ENCODE data around the gene SIL1.
"Not testable (repeated sequence)": the region's sequence is repeated elsewhere in the genome, so short reads cannot be mapped to it uniquely, and the experiment has no call there.

SIL1 gene

DNA sequence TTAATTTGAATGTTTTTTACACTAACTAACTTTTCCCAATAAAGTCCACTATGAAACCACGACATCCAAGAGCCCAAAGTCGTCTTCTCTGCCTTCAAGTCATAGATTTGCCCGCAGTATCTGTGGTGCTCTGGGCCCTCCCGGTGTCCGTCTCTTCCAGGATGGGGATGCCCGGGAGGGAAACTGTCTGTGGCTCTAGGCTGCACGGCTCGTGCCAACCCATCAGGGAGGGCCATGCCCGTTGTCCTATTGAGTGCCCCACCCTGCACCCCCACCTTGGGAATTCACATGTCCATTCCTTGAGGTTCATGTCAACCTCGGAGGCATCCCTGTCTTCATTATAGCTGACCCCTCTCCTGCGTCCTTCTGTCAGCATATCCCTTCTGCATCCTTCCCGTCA, 263.2 kb downstream of the SIL1 start:
- no peak for DNase-seq

DNA sequence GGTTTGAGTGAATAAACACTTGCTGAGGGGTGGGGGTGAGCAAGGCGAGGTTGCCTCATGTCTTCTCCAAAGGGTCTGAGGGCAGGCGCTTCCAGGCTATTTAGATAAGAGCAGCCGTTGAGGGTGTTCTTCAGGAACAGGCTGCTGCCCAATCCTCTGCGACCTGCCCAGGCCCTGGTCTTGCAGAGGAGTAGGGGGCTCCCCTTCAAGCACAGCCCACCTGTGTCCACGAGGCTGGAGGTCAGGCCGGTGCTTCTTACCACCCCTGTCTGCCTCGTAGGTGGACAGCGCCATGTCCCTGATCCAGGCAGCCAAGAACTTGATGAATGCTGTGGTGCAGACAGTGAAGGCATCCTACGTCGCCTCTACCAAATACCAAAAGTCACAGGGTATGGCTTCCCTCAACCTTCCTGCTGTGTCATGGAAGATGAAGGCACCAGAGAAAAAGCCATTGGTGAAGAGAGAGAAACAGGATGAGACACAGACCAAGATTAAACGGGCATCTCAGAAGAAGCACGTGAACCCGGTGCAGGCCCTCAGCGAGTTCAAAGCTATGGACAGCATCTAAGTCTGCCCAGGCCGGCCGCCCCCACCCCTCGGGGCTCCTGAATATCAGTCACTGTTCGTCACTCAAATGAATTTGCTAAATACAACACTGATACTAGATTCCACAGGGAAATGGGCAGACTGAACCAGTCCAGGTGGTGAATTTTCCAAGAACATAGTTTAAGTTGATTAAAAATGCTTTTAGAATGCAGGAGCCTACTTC, 264.5 kb downstream of the SIL1 start:
- no peak for DNase-seq

DNA sequence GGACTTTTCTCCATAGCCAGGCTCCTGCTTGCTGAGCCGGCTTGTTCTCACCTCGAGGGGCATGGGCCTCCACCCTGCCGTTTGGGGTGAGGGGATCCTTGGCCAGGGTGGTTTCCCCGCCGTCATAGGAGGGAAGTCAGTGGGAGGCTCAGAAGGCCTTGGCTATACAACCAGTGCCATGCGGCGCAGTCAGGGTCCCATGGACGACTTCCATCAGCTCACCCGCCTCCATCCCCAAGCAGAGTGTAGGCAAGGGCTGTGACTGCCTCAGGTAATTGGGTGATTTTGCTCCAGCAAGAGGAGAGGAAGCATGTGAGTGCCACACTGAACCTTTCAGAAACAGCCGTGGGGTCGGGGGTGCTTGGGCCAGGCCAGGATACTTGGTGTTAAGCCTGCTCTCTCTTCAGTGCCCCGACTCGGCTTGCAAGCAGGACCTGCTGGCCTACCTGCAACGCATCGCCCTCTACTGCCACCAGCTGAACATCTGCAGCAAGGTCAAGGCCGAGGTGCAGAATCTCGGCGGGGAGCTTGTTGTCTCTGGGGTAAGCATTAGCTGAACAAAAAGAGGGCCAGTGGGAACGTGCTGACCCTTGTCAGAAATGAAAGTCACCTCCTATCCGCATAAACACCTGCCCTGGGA, 265.9 kb downstream of the SIL1 start:
- DNase-seq, result no peak

DNA sequence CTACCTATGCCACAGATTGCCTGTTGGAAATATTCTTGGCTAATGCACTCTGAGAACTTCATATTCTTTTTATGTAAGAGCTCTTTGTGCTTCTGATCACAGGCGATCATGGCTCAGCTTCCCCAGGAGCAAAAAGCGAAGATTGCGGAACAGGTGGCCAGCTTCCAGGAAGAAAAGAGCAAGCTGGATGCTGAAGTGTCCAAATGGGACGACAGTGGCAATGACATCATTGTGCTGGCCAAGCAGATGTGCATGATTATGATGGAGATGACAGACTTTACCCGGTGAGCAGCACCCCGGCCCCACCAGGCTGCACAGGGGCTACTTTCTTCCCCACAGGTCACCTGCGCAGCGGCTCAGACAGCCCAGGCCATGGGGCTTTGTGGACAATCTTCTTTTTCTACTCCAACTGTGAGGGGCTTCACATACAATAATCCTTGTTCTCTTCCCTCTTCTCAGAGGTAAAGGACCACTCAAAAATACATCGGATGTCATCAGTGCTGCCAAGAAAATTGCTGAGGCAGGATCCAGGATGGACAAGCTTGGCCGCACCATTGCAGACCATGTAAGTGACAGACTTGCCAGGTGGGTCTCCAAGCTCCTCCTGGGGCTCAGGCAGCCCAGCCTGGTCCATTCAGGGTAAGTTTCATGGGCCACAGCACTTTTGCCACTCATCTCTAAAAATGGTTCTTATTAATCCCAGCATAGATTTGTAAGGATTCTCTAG, 267.6 kb downstream of the SIL1 start:
- no peak for DNase-seq

DNA sequence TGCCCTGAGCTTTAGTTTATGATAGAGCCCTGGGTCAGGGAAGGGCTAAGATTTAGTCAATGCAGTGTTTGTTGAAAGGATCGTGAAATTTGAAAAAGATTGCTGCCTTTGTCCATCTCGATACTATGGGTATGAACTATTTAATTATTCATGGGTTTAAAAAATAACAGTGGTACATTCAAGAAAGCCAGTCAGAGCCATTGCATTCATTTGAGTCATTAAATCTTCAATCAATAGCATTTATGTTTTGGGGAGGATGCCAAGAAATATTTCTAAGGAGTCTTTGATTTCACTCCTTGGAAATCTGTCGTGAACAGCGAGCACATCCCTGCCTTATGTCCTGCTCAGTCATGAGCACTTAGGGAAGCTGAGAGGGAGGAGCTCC, 268.6 kb downstream of the SIL1 start:
- DNase-seq, result no peak

DNA sequence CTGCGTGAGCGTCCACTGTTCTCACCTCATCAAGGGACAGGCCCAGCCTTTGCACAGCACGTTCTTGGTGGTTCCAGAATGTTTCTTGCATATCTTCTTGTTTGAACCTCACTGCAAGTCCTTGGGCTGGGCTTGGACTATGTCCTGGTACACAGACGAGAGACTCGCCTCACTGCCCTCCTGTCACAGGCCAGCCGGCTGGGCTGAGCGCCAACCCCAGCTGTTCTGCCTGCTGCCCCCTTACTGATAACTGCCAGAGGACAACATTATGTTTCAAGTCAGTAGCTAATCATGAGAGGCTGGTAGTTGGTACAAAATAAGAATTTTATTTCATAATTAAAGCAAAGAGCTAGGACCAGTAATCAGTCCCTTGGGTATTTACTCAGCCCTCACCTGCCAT, 270.2 kb downstream of the SIL1 start:
- no peak for DNase-seq

DNA sequence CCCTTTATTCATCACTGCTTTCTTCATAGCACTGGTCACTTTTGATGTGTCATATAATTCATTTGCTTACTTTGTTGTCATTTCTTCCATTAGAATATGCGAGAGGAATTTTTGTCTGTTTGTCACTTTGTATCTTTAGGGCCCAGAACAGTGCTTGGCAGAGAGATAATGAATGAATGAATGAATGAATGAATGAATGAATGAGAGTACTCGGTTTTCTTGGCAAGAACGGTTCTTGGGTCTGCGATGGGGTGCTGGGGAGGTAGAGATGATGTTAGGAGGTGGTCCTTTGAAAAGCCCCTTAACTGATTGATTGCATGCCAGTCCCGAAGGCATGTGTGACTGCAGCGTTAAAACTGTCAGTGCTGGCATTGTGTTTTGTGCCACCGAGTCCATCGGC, 270.6 kb downstream of the SIL1 start:
- no peak for DNase-seq

DNA sequence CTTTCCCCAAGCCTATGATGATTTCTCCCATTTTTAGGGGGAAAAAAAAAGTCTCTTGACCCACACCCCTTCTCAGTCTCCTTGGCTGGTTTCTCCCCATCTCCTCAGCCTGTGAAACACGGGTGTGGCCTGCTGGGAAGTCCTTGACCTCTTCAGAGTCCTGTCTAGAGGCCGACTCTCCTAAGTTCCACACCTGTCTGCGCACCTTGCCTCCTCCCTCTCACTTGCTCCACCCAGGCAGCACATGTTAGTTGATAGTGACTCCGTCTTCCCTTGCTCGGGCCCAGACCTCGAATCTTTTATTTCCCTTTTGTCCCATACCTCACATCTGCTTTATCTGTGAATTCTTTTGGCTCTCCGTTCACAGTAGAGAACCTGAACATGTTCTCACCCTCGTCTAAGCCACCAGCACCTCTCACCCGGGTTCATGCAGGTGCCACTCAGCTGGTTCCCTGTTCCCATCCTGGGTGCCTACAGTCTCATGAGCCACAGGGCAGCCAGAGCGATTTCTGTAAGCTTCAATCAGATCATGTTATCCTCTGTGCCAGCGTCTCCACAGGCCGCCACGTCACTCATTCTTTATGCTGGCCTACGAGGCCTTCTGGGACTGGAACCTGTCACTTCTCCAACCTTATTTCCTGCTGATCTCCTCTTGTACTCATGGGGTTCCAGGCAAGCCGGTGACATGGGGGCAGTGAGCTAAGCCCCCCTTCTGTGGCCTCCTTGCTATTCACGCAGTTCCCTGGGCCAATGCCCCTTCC, 271.3 kb downstream of the SIL1 start:
- no peak for DNase-seq

DNA sequence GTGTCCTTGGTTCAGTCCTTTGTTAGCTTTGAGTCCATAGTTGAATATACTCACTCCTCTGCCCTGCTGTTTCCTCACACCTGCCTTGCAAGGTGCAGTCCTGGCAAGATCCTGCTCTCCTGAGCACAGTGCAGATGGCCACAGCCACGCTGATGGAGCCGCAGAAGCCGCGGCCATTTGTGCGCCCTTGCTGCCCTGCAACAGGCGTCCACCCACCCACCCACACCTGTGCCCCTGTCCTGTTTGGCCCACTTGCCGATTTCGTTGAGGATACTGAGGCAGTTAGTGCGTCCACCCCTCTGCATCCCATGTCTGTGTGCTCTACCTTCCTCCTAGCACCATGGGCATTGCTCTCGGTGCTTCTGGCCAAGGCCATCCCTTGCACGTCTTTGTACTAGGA, 271.9 kb downstream of the SIL1 start:
- DNase-seq, result no peak

DNA sequence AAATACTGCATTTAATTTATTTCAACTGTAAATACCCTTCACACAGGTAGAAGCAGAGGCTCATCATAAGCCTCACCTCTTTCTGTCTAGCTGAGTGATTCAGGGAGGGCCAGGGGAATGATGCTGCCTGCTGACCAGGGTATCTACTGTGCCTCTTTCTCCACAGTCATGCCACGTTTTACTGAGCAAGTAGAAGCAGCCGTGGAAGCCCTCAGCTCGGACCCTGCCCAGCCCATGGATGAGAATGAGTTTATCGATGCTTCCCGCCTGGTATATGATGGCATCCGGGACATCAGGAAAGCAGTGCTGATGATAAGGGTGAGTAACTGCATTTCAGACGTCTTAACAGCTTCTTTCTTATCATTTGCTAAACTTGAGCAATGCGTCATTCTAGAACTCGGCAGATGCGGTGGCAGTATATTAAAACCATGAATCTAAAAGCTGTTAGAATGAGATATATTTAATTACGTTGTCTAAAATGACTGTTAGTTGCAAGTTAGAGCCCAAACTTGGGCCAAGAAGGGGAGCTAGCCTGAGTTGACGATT, 273.0 kb downstream of the SIL1 start:
- no peak for DNase-seq

DNA sequence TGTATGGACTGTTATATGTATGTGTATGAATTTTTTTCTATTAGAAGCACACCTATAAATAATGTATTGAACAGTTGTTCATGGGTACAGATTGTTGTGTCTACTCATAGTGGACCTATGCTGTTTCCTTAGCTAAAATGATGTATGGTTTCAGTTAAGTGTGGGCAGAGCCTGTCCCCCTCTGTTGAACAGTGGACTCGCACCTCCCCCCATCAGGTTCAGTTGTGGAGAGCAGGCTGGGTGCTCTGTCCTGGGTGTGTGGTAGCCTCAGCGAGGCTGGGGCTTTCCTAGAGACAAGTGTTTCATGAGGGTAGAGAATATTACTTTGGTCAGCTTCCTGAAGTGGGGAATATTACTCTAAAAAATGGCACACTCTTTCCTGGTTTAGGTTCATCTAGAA, 275.7 kb downstream of the SIL1 start:
- no peak for DNase-seq

DNA sequence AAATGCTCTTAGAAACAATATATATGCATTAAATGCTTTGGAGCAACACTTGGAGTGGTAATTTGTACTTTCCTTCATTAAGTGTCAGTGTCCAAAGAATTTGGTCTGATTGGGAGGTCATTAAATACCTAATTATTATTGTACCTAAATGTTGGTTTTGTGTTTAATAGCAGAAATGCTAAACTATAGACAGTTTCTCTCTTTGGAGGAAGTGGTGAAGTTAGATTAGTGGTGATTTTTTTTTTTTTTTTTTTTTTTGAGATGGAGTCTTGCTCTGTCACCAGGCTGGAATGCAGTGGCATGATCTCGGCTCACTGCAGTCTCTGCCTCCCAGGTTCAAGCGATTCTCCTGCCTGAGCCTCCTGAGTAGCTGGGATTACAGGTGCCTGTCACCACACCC, 276.8 kb downstream of the SIL1 start:
- DNase-seq, result not testable (repeated sequence)

DNA sequence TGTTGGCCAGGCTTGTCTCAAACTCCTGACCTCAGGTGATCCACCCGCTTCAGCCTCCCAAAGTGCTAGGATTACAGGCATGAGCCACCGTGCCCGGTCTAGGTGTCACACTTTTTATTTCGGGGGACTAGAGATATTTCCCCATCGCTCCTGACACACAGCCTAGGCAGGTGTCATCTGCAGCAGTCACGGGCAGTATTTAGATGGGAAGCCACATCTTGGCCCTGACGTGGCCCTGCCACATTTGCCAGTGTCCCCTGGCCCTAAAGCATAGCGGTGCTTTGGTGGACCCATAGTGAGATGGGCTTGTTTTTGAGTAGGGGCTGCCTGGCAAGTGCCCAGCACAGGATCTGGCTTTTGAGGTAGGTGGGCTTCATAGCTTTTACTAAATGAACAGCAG, 278.0 kb downstream of the SIL1 start:
- no peak for DNase-seq

DNA sequence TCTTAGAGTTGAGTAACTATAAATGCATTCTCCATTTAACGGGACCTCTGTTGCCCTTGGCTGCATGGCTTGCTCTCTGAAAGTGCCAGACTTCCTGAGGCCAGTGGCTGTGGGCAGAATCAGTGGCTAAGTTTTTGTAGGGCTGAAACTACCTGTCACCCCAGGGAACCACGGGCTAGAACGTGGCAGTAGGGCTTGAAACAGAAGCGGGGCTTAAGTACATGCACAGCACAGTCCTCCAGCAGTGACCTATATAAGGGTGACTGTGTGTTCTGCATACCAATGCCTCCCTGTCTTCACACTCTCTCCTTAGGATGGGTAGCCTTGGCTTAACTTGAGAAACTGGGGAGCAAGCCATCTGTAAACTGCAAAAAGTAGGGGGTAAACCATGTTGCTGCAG, 279.5 kb downstream of the SIL1 start:
- DNase-seq, result no peak

DNA sequence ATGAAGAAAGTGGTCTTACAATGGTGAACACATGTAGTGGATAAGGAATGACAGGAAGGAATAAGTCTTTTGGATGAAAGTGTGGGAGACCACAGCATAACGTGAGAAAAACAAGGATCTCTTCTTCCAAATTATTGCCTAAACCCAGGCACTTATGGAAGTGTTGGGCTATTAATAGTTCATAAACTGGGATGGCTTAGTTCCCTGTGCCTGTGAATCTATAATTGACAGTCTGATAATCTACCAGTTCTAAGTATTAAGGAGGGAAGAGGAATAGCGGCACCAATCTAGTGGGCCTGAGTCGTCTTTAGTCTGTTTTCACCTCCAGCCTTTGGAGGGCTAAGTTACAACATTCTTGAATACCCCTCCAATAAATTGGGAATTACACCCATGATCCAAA, 283.8 kb downstream of the SIL1 start:
- DNase-seq, result no peak

DNA sequence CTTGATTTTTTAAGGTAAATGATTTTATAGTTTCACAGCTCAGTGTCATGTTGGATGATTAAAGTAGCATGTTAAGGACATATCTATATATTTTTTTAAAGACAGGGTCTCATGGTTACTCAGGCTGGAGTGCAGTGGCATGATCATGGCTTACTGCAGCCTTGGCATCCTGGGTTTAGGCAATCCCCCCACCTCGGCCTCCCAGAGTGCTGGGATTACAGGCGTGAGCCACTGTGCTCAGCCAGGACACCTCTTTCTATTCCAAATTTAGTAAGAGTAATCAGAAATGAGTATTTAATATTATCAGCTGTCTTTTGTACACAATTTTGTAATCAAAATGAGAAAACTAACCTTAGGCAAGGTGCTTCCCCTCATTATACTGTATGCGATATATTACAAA, 284.4 kb downstream of the SIL1 start:
- no peak for DNase-seq

DNA sequence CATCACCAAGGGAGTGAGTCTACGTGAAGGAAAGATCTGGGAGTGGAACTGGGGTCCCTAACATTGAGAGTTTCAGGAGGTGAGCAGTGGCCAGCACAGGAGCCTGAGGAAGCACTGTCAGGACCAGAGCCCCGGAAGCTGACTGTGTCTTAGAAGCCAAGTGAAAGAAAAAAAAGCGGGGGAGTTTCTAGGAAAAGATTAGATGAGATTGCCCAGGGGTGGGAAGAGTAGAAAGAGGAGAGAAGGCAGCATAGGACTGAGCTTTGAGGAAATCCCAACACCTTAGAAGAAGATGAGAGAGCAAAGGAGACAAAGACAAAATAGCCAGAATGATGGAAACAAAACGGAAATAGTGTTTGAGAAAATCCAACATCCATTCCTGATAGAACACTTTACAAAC, 286.1 kb downstream of the SIL1 start:
- no peak for DNase-seq

DNA sequence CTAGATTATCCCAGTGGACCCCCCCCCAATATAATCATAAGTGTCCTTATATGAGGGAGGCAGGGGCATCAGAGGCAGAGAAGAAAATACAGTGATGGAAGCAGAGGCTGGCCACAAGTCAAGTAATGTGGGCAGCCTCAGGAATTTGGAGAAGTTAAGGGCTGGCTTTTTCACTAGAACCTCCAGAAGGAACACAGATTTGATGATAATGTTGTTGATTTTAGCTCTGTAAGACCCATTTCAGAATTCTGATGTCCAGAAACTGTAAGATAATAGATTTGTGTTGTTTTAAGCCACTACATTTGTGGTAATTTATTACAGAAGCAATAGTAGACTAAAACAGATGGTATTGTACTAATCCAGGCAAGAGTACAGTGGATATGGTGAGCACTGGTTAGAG, 286.7 kb downstream of the SIL1 start:
- no peak for DNase-seq

DNA sequence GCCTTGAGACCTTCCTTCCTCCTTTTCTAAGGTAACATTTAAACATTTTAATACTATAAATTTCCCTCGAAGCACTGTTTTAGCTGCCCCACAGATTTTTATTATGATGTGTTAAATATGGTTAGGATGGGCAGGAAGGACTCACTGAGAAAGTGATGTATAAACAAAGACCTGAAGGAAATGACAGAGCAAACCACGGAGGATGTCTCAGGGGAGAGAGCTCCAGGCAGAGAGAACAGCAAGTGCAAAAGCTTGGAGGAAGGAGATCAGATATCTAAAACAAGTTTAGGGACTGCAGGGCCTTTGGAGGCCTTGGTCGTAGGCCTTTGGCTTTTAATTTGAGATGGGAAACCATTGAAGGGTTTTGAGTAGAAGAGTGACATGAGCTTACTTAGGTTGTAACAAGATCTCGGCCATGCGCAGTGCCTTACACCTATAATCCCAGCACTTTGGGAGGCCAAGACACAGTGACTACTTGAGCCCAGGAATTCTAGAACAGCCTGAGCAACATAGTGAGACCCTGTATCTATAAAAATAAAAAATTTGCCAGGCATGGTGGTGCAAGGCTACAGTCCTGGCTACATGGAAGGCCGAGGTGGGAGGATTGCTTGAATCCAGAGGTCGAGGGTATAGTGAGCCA, 287.5 kb downstream of the SIL1 start:
- DNase-seq, result no peak

DNA sequence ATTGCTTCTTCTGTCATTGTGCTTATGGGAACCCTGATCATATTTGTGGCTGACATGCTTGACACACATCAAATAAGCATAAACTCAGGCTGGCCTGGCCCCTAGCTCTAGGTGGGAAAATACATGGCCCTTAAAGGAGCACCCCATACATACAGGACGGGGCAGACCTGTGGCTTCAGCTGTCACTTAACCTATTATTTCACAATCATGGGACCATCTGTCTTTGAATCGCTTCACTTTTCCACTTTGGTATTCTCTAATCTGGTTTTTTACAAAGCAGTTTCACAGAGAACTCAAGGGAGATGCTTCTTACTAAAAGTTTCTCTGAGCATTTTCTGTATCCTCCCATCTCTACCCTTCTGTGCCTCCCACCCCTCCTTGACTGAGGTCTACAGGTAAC, 288.4 kb downstream of the SIL1 start:
- no peak for DNase-seq

DNA sequence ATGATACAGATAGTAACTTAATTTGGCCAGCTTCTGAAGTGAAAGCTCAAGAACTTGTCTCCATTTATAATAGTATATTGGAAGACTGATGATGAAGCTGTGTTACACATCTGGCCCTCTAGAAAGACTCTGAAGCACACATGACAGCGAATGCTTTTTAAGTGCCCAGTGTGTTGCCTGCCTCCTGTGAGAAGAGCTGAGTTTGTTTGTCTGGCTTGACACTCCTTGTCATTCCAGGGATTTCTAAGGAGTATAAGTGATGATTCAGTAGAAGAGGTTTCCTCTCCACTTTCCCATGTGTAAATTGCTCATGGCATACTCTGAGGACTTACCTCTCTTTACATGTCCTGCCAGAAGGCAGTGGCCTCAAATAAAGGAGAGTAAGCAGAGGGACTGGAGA, 292.6 kb downstream of the SIL1 start:
- no peak for DNase-seq

DNA sequence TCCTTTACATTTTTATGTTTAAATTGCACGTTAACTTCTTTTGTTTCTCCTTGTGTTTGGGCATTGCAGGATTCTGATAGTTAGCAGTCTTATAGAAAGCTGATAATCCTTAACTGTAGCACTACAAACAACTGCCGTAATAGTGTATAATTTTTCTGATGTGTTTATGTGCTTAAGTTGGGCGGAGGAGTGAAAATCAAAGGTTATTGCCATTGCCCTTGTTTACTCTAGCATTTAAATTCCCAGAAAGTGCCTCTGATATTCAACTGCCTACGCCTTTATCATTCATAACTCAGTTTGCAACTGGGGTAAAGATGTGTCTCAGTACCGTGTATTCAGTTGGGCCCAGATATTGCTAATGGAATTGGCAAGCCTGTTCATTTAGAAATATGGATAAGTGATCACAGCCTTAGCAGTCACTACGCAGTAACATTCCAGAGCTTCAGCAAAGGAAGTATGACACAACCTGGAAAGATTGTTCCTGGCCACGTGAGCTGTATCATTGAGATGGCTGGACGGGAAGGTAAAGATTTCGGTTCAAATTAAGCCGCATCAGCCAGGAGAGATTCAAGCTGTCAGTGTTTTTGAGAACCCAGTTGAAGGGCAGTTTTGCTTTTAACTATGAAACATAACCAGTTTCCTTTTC, 294.9 kb downstream of the SIL1 start:
- DNase-seq, result no peak
